G401.6 (cell line): Measurements from ENCODE around the gene OR7G1.
"Not testable (repeated sequence)": the region's sequence is repeated elsewhere in the genome, so short reads cannot be mapped to it uniquely, and the experiment has no call there.

Experiments
- FAIRE-seq: peaks from 2 replicates; lab custom pipeline; 2012; peaks lifted over from hg19 to GRCh38; lab: Jason Lieb, UNC

OR7G1 gene

DNA sequence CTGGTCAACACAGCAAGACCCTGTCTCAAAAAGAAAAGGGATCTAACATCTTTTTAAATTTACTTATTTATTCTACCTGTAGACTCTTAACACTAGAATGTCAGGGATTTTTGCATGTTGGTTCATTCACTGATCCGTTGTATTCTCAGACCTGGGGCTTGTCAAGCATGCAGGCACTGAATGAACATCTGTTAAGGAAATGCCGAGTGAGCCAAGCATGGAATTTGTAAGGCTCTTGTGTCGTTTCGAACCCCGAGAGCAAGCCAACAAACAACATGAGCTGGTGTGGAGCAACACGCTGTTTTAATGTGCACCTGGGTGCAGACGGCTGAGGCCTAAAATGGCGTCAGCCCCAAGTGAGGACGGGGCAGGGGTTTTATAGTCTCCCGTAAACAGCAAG is 38.7 kb downstream of the OR7G1 start:
- no peak for FAIRE-seq

DNA sequence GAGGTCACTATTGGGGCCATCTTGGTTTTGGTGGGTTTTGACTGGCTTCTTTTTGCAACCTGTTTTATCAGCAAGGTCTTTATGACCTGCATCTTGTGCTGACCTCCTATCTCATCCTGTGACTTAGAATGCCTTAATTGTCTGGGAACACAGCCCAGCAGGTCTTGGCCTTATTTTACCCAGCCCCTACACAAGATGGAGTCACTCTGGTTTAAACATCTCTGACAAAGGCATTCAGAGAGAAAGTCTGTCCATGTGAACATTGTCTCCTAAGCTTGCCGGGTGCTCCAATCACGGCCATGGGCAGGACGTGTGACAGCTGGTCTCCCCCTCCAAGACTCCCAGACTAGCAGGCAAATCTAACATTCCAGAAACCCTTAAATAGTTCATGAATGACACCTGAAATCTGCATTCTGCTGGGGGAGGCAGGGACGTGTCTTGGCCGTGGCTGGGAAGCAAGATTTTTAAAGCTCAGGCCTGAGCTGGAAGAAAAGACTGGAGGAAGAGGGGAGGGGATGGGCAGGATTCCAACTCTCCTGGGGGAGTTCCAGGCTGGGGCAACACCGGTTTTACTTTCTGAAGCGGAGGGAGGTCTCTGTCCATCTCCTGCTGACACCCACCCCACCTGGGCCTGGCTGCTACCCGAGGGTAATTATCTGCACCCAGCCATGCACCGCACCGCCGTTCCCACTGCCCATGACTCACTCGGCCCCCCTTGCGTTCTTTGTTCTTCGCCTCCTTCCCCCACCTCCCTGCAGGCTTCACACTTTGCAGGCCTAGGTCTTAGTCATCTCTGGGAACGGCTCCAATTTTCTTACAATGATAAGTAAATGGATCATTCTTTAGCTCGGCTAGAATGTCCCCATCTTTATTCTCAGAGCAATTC is 40.3 kb downstream of the OR7G1 start:
- FAIRE-seq: no peak

DNA sequence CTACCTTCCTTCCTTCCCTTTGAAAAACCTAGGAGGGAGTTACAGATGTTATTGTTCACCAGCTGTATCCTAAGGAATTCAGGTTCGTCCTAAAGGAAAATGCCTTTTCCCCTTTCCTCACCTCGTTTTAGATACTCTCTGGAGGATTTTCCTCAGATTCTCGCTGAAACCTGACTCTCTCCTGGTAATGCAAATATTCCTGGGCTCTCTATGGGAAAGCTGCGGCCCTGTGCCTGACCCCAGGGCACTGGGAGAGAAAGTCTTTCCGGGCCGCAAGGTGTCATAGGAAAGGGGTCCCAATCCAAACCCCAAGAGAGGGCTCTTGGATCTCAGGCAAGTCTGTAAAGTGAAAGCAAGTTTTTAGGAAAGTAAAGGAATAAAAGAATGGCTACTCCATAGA is 41.8 kb downstream of the OR7G1 start:
- FAIRE-seq: no peak

DNA sequence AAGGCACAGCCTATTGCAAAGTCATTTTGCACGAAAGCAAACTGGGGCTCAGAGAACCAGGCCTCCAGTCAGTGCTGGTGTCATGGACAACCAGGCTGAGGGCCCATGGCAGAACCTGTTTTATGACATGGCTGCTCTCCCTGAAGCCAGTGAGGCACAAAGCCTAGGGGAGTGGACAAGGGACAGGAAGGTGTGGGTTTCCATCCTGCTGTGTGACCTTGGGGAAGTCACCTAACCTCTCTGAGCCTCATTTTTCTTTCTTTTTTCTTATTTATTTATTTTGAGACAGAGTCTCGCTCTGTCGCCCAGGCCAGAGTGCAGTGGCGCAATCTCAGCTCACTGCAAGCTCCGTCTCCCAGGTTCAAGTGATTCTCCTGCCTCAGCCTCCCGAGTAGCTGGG is 43.8 kb downstream of the OR7G1 start:
- not testable (repeated sequence) for FAIRE-seq

DNA sequence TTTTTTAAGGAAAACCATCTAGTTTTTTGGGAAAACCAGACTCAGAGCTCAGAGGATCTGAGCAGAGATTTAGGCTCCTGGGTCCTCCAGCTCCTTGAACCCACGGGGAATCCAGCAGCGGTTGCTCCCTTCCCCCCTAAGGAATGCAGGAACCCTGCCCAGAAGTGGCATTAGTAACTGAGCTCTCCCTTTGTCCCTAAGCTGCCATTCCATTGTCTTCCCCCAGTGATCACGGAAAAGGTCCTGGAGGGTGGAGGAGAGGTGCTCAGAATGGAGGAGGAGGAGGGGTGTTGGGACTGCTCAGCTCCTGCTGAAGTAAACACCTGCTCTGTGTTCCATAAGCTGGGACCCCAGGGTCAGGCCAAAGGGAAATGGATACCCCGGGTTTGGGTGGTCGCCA is 45.5 kb downstream of the OR7G1 start:
- no peak for FAIRE-seq

DNA sequence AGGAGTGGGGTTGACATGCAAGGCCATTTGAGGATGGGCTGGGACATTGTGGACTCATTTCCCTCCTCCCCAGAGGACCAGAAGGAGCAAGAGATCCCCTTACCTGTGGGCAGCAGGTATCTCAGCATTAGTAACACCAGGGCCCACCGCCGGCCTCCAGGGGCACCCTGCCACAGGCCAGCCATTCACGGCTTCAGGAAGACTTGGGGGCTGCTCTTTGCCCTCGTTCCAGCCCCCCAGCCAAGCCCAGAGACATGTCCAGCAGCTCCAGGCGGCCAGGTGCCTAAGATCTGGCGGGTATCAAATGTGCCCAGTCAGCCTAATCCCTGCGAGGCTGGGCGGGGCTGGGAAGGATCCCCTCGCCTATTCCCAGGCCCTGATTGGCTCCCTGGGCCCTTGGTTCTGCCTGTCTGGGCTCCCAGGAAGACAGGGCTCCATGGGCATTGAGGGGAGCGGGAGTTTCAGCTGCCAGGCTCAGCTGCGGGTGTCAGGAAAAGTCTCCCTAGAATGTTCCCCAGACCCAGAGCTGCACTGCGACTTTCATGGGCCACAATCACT is 50.0 kb downstream of the OR7G1 start:
- FAIRE-seq: no peak
